ENCODE measurements around the gene MYF5. TPM values are rescaled to one million over a fixed set of nuclear protein-coding genes. Genes with fewer than 3 reads are reported as not detected.

Gene MYF5
- total RNA-seq, 4 donors from 2014 or later = 1.7 to 9.3 (median 5.6) TPM

DNA sequence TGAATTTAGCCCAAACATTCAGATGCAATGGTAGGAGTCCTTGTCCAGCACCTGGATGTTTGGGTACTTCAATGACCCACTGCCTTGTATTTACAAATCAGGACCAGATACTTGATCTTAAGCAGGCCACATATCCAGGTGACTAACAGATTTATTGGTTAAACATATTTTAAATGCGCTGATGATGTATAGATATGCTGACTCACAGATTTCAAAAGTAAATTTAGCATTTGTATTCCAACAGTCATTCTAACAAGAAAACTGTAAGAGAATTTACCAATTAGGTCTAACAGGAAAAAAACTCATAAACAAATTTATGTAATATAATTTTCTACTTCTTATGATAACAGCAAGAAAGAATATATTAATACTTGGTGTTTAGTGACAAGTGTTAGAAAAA lies 38.7 kb upstream of the MYF5 start:
- Histone ChIP-seq H3K4me1 (peaks cover 60 to 69% of the 10 kb centered on the region in 2 donors), H3K27me3 (no peaks in the 10 kb centered on the region), H3K9me3 (no peaks in the 10 kb centered on the region), H3K4me3 (peak overlapping the region in 1 of 4 donors; percentile 29), H3K36me3 (no peaks in the 10 kb centered on the region), H3K27ac (peak overlapping the region; percentile 52 to 84 (median 82))
- ATAC-seq (no peak), DNase-seq (no peak)
- intact Hi-C loops (cut with DNase I; ENCODE audit: low total_unique reads) = loop anchor here (2.0 to 5.0 kb wide), 3 partner anchors 33 to 206 kb away; no protein-coding TSS in a partner anchor
- TF ChIP-seq, protein P1, sequence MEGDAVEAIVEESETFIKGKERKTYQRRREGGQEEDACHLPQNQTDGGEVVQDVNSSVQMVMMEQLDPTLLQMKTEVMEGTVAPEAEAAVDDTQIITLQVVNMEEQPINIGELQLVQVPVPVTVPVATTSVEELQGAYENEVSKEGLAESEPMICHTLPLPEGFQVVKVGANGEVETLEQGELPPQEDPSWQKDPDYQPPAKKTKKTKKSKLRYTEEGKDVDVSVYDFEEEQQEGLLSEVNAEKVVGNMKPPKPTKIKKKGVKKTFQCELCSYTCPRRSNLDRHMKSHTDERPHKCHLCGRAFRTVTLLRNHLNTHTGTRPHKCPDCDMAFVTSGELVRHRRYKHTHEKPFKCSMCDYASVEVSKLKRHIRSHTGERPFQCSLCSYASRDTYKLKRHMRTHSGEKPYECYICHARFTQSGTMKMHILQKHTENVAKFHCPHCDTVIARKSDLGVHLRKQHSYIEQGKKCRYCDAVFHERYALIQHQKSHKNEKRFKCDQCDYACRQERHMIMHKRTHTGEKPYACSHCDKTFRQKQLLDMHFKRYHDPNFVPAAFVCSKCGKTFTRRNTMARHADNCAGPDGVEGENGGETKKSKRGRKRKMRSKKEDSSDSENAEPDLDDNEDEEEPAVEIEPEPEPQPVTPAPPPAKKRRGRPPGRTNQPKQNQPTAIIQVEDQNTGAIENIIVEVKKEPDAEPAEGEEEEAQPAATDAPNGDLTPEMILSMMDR (IDR thresholded peaks at IDR 0.05 in 4 of 5, conservative IDR thresholded peaks at IDR 0.05 in 1 of 5) = no peak
- no peak for TF ChIP-seq POLR2A (IDR thresholded peaks at IDR 0.05)
- in situ Hi-C loops (cut with MboI; ENCODE audit: low sequenced_read_pairs in 4 of 4) = loop anchor here in 1 of 4 donors (10.0 kb wide), 1 partner anchor 53 kb away; no protein-coding TSS in a partner anchor

DNA sequence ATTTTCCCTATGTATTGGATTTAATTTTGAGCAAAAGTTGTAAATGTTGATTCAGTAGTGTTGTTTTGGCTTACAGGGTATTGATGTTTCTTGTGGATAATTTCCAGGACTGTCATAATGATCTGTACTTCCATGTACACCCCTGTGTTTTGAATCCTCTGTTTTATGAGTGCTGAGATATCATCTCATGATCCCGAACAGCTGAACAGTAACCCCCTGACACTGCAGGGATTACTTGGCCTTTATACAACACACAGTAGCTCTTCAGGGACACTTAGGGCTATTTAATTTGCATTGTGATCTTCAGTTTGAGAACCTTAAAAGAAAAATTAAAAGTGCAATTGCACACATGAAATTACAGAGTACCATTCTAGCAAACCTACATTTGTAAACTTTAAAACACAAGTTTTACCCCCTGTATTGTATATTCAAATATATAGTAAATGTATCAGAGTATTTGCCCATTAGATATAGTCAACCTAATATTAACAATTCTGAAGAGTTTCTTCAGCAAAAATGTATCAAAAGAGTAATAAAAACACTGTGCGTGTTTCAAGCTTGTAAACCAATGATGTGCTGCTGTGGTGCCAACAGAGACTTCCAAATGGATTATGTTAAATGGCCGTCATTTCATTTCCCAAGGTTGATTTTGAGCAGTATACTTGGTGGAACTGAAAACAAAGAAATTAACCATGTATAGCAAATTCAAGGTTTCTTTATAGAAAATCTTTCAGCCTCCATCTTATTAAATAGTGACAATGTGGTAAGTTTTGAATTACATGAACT lies 37.2 kb upstream of the MYF5 start:
- ATAC-seq = peak; percentile 47 to 55
- TF ChIP-seq, protein P1 (IDR thresholded peaks at IDR 0.05 in 4 of 5, conservative IDR thresholded peaks at IDR 0.05 in 1 of 5) = no peak
- TF ChIP-seq POLR2A (IDR thresholded peaks at IDR 0.05) = no peak

DNA sequence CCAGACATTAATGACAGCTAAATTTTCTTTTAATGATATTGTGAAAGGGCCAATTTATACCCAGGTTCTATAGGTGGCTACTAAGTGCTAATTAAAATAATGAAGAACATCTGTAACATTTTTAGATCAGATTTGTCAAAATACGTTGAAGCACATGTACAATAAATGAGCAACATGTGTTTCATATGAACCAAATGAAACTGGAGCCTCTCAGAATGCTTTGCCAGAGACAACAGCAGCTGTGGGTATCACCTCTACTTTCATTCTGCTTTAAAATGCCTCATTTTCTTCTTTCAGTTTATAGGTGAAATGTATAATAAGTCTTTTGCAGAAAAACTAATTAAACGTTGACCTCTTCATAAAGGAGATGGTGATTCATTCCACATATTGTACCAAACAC lies 35.4 kb upstream of the MYF5 start:
- no peak for TF ChIP-seq POLR2A (IDR thresholded peaks at IDR 0.05)
- TF ChIP-seq, protein P1 (IDR thresholded peaks at IDR 0.05 in 4 of 5, conservative IDR thresholded peaks at IDR 0.05 in 1 of 5) = no peak
- Histone ChIP-seq H3K36me3 (no peaks in the 10 kb centered on the region), H3K27me3 (no peaks in the 10 kb centered on the region), H3K4me1 (peaks cover 46 to 57% of the 10 kb centered on the region in 2 donors), H3K9me3 (no peaks in the 10 kb centered on the region), H3K27ac (peak overlapping the region; percentile 52 to 84 (median 82)), H3K4me3 (peak overlapping the region; percentile 17 to 53 (median 40))
- DNase-seq = no peak
- in situ Hi-C loops (cut with MboI; ENCODE audit: low sequenced_read_pairs in 4 of 4) (no loop called here), intact Hi-C loops (cut with DNase I; ENCODE audit: low total_unique reads) (no loop called here)
- ATAC-seq = peak; percentile 53 to 67

More for the DNA sequence above, 37.2 kb upstream of the MYF5 start:
- H3K4me3 ChIP-seq = peak overlapping the region in 2 of 4 donors; percentile 11 to 29
- in situ Hi-C loops (cut with MboI; ENCODE audit: low sequenced_read_pairs in 4 of 4) (loop anchor here in 1 of 4 donors (10.0 kb wide), 1 partner anchor 55 kb away; no protein-coding TSS in a partner anchor), intact Hi-C loops (cut with DNase I; ENCODE audit: low total_unique reads) (loop anchor here (5.0 kb wide), 2 partner anchors 52 to 207 kb away; no protein-coding TSS in a partner anchor)
- peak overlapping the region; percentile 52 to 84 (median 82) for H3K27ac ChIP-seq
- H3K27me3 ChIP-seq = no peaks in the 10 kb centered on the region
- H3K9me3 ChIP-seq = no peaks in the 10 kb centered on the region
- DNase-seq = no peak
- peaks cover 60 to 63% of the 10 kb centered on the region in 2 donors for H3K4me1 ChIP-seq
- H3K36me3 ChIP-seq = no peaks in the 10 kb centered on the region

DNA sequence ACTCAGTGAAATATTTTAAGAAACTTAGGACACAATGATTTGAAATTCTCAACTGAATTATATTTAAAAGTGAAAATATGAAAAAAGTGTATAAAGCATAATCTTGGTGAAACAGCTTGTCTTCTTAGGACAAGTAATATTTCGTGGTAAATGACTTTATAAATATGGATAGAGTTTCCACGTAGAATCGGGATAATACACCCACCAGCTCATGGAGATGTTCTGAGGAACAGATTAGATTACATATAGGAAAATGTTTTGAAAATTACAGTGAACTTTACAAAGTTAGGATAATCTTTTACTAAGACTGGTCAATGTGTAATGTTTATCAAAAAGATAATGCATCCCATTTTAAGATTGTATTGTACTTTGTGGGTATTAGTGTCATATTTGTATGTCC lies 34.9 kb upstream of the MYF5 start:
- Histone ChIP-seq H3K4me3 (peak overlapping the region; percentile 17 to 53 (median 40)), H3K4me1 (peaks cover 41 to 52% of the 10 kb centered on the region in 2 donors), H3K27me3 (no peaks in the 10 kb centered on the region), H3K27ac (peak overlapping the region; percentile 52 to 84 (median 82)), H3K9me3 (no peaks in the 10 kb centered on the region), H3K36me3 (no peaks in the 10 kb centered on the region)
- in situ Hi-C loops (cut with MboI; ENCODE audit: low sequenced_read_pairs in 4 of 4) = no loop called here
- no peak for ATAC-seq
- TF ChIP-seq, protein P1 (IDR thresholded peaks at IDR 0.05 in 4 of 5, conservative IDR thresholded peaks at IDR 0.05 in 1 of 5) = no peak
- no peak for TF ChIP-seq POLR2A (IDR thresholded peaks at IDR 0.05)
- DNase-seq = no peak
- intact Hi-C loops (cut with DNase I; ENCODE audit: low total_unique reads) = no loop called here
